ENCODE results near the gene NUDT16.

- TF ChIP-seq, protein P1, sequence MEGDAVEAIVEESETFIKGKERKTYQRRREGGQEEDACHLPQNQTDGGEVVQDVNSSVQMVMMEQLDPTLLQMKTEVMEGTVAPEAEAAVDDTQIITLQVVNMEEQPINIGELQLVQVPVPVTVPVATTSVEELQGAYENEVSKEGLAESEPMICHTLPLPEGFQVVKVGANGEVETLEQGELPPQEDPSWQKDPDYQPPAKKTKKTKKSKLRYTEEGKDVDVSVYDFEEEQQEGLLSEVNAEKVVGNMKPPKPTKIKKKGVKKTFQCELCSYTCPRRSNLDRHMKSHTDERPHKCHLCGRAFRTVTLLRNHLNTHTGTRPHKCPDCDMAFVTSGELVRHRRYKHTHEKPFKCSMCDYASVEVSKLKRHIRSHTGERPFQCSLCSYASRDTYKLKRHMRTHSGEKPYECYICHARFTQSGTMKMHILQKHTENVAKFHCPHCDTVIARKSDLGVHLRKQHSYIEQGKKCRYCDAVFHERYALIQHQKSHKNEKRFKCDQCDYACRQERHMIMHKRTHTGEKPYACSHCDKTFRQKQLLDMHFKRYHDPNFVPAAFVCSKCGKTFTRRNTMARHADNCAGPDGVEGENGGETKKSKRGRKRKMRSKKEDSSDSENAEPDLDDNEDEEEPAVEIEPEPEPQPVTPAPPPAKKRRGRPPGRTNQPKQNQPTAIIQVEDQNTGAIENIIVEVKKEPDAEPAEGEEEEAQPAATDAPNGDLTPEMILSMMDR (conservative IDR thresholded peaks at IDR 0.05), result no peak
- no peak for TF ChIP-seq ZFX (IDR thresholded peaks at IDR 0.05)
Observed at GRCh38 chr3:131374741-131375140, 6.8 kb upstream of the NUDT16 start.

Measured in C4-2B (cell line).